H9 (cell line): ENCODE results near the gene TAOK1. TPM values are rescaled to one million over a fixed set of nuclear protein-coding genes. Genes with fewer than 3 reads are reported as not detected.

Experiments used
- DNase-seq: peaks from one replicate; pipeline ENCODE4 v3.0.0-alpha.2; 2017
- H2AFZ ChIP-seq: one replicate; pipeline ENCODE4 v1.6.1; 2013; ENCODE audit warnings: mild to moderate bottlenecking, low read length, control low read depth, moderate library complexity
- H2AK5ac ChIP-seq: 2 replicates; pipeline ENCODE4 v1.6.1; 2013; ENCODE audit warnings: low read length, control low read depth, mixed read lengths; ENCODE audit not compliant: insufficient read length
- H2BK120ac ChIP-seq: one replicate; pipeline ENCODE4 v1.6.1; 2013; ENCODE audit warnings: low read depth, mild to moderate bottlenecking, low read length, control low read depth, inconsistent platforms; ENCODE audit not compliant: poor library complexity, severe bottlenecking
- H2BK12ac ChIP-seq: 2 replicates; pipeline ENCODE4 v1.6.1; 2013; ENCODE audit warnings: low read length, control low read depth, mixed read lengths, low read depth; ENCODE audit not compliant: insufficient read length
- H2BK15ac ChIP-seq: 2 replicates; pipeline ENCODE4 v1.6.1; 2013; ENCODE audit warnings: low read depth, low read length, control low read depth
- H2BK20ac ChIP-seq: one replicate; pipeline ENCODE4 v1.6.1; 2013; ENCODE audit warnings: low read depth, mild to moderate bottlenecking, low read length, control low read depth, inconsistent platforms; ENCODE audit not compliant: poor library complexity, severe bottlenecking
- H2BK5ac ChIP-seq: 2 replicates; pipeline ENCODE4 v1.6.1; 2013; ENCODE audit warnings: low read length, control low read depth, mixed read lengths; ENCODE audit not compliant: insufficient read length
- H3K14ac ChIP-seq: 2 replicates; pipeline ENCODE4 v1.6.1; 2013; ENCODE audit warnings: low read length, control low read depth; ENCODE audit not compliant: insufficient read depth
- H3K18ac ChIP-seq: 2 replicates; pipeline ENCODE4 v1.6.1; 2013; ENCODE audit warnings: low read depth, mild to moderate bottlenecking, mixed read lengths, low read length, control low read depth; ENCODE audit not compliant: insufficient read length
- H3K23ac ChIP-seq: 2 replicates; pipeline ENCODE4 v1.6.1; 2013; ENCODE audit warnings: low read length, control low read depth, mixed read lengths, low read depth; ENCODE audit not compliant: insufficient read length
- H3K23me2 ChIP-seq: 2 replicates; pipeline ENCODE4 v1.6.1; 2013; ENCODE audit warnings: low read depth, mild to moderate bottlenecking, mixed read lengths, low read length, control low read depth; ENCODE audit not compliant: insufficient read length, poor library complexity, severe bottlenecking
- H3K27ac ChIP-seq: 2 replicates; pipeline ENCODE4 v1.5.1; 2013; ENCODE audit warnings: low read length, control low read depth, mixed read lengths, low read depth; ENCODE audit not compliant: insufficient read length
- H3K27me3 ChIP-seq: 2 replicates; pipeline ENCODE4 v1.6.1; 2013; ENCODE audit warnings: low read length, control low read depth, inconsistent platforms; ENCODE audit not compliant: insufficient read depth
- H3K4ac ChIP-seq: 2 replicates; pipeline ENCODE4 v1.6.1; 2013; ENCODE audit warnings: low read depth, mild to moderate bottlenecking, control low read depth, inconsistent platforms, low read length, moderate library complexity
- H3K4me1 ChIP-seq: 2 replicates; pipeline ENCODE4 v1.6.1; 2013; ENCODE audit warnings: low read length, control low read depth, inconsistent platforms; ENCODE audit not compliant: insufficient read depth
- H3K4me2 ChIP-seq: 2 replicates; pipeline ENCODE4 v1.6.1; 2013; ENCODE audit warnings: low read length, control low read depth, mixed read lengths; ENCODE audit not compliant: insufficient read length, insufficient read depth
- H3K56ac ChIP-seq: 2 replicates; pipeline ENCODE4 v1.6.1; 2013; ENCODE audit warnings: low read depth, mild to moderate bottlenecking, mixed read lengths, low read length, control low read depth; ENCODE audit not compliant: insufficient read length
- H3K79me1 ChIP-seq: 2 replicates; pipeline ENCODE4 v1.6.1; 2013; ENCODE audit warnings: low read depth, mild to moderate bottlenecking, moderate library complexity, low read length, control low read depth, inconsistent platforms; ENCODE audit not compliant: insufficient read depth, poor library complexity, severe bottlenecking
- H3K79me2 ChIP-seq: 2 replicates; pipeline ENCODE4 v1.6.1; 2013; ENCODE audit warnings: low read length, control low read depth, inconsistent platforms; ENCODE audit not compliant: insufficient read depth
- H3K9ac ChIP-seq: 2 replicates; pipeline ENCODE4 v1.6.1; 2013; ENCODE audit warnings: low read length, control low read depth, mixed read lengths; ENCODE audit not compliant: insufficient read length; ENCODE audit errors: extremely low read depth
- H3K9me3 ChIP-seq: one replicate; pipeline ENCODE4 v1.6.1; 2013; ENCODE audit warnings: low read depth, low read length, inconsistent platforms; ENCODE audit not compliant: control insufficient read depth
- H3T11ph ChIP-seq: one replicate; pipeline ENCODE4 v1.6.1; 2013; ENCODE audit warnings: mild to moderate bottlenecking, low read length, control low read depth, inconsistent platforms
- H4K20me1 ChIP-seq: one replicate; pipeline ENCODE4 v1.6.1; 2013; ENCODE audit not compliant: control insufficient read depth, insufficient read length, insufficient read depth
- H4K5ac ChIP-seq: 2 replicates; pipeline ENCODE4 v1.6.1; 2013; ENCODE audit warnings: low read depth, mild to moderate bottlenecking, mixed read lengths, low read length, control low read depth; ENCODE audit not compliant: insufficient read length
- H4K8ac ChIP-seq: replicated peaks from 2 replicates; pipeline ENCODE4 v1.6.1; 2013; ENCODE audit warnings: low read length, control low read depth, mixed read lengths, low read depth; ENCODE audit not compliant: insufficient read length
- H4K91ac ChIP-seq: 2 replicates; pipeline ENCODE4 v1.6.1; 2013; ENCODE audit warnings: low read depth, mild to moderate bottlenecking, moderate library complexity, mixed read lengths, low read length, control low read depth; ENCODE audit not compliant: insufficient read length
- H3K27ac Mint-ChIP-seq, 3 experiments: 2 replicates in 2 of 3; 3 replicates in 1 of 3; pipeline ENCODE4 v1.8.0; 2020 to 2021; ENCODE audit warnings: mixed read lengths in 3 of 3, mild to moderate bottlenecking in 1 of 3, moderate library complexity in 1 of 3
- H3K27me3 Mint-ChIP-seq: 2 replicates; pipeline ENCODE4 v1.8.0; 2021; ENCODE audit warnings: low read depth, mild to moderate bottlenecking, moderate library complexity, mixed read lengths
- H3K36me3 Mint-ChIP-seq, 3 experiments: 2 replicates in 2 of 3; 3 replicates in 1 of 3; pipeline ENCODE4 v1.8.0; 2020 to 2021; ENCODE audit warnings: low read depth in 3 of 3, mixed read lengths in 3 of 3; ENCODE audit not compliant: insufficient read depth in 1 of 3
- H3K4me1 Mint-ChIP-seq, 2 experiments: 2 replicates each; pipeline ENCODE4 v1.8.0; 2020; ENCODE audit warnings: mixed read lengths in 2 of 2
- H3K4me3 Mint-ChIP-seq, 2 experiments: 2 replicates in 1 of 2; 3 replicates in 1 of 2; pipeline ENCODE4 v1.8.0; 2020 to 2021; ENCODE audit warnings: mild to moderate bottlenecking in 2 of 2, mixed read lengths in 2 of 2, moderate library complexity in 1 of 2
- H3K9me3 Mint-ChIP-seq, 2 experiments: 2 replicates in 1 of 2; 3 replicates in 1 of 2; pipeline ENCODE4 v1.8.0; 2020; ENCODE audit warnings: mild to moderate bottlenecking in 2 of 2, mixed read lengths in 2 of 2, moderate library complexity in 1 of 2
- CTCF ChIP-seq: fragments of 200-600 bp; sonication (generic); conservative IDR thresholded peaks from 3 replicates; pipeline ENCODE4 v1.8.0; 2021; ENCODE audit warnings: antibody characterized with exemption, mild to moderate bottlenecking
- WGBS: extraction: QIAGEN DNeasy Blood & Tissue Kit; methylation state at CpG from one replicate; pipeline ENCODE4 v1.1.7; 2013; ENCODE audit warnings: missing lambda C conversion rate, low lambda C conversion rate, mixed read lengths; ENCODE audit not compliant: insufficient read length; ENCODE audit errors: extremely low coverage; 5-methylcytosine and 5-hydroxymethylcytosine counted together
- total RNA-seq: library from RNA; stranded (reverse); gene quantifications from 2 replicates; pipeline ENCODE4 v1.2.1, GENCODE V29; 2021

Gene TAOK1
- total RNA-seq, 1 experiment from 2014 or later, result 93.0 TPM

DNA sequence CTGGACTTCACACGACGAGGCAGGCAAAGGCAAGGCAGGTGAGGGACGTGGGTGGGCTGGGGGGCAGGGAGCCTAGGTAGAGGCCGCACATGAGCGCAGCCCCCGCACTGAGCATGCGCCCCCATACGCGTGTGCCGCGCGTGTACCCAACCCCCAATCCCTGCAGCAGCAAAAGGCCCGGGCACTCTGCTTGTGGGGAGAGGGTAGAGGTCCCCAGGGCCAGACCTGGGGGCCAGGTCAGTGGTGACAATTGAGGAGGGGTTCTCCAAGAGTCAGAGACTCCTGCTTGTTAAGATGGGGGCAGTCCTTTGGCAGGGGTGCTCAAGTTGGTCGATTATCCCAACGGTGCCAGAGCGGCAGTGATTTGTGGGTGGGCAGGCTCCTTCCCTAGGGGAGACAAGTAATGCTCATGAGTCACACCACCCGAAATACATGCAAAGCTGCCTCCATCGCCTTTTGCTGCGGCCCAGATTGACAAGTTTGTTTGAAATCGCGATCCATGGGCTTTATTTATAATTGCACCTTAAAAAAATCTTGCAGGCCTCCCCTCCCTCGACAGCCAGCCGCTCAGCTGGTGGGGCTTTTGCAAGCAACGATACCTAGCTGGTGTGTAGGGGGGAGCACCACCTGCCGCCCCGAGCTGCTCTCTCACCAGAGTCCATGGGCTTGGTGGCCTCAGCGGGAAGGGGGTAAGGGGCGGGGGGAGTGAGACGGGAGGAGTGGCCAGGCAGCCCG lies 200.4 kb downstream of the TAOK1 start:
- H3K9ac ChIP-seq, result no peak overlapping the region

More for the DNA sequence above, 200.4 kb downstream of the TAOK1 start:
- Histone ChIP-seq H2BK12ac (no peak overlapping the region), H4K91ac (no peak overlapping the region), H3K4ac (no peak overlapping the region), H3K79me1 (peaks cover 3% of the 10 kb centered on the region), H4K20me1 (no peaks in the 10 kb centered on the region), H3K14ac (no peak overlapping the region), H2BK120ac (no peak overlapping the region), H4K8ac (no peak overlapping the region), H3K4me1 (peaks cover 7% of the 10 kb centered on the region; the same call in 1 of the 2 replicates), H3K18ac (no peak overlapping the region), H3K23ac (no peak overlapping the region), H3T11ph (no peak overlapping the region), H3K27me3 (no peaks in the 10 kb centered on the region), H2AFZ (no peak overlapping the region), H2BK20ac (no peak overlapping the region), H3K4me2 (peak overlapping the region; percentile 69), H3K56ac (no peak overlapping the region), H4K5ac (no peak overlapping the region), H3K9me3 (no peaks in the 10 kb centered on the region), H2BK15ac (no peak overlapping the region), H3K79me2 (peaks cover 20% of the 10 kb centered on the region; the same call in 1 of the 2 replicates), H2AK5ac (no peak overlapping the region), H2BK5ac (no peak overlapping the region), H3K27ac (no peak overlapping the region), H3K23me2 (peaks cover 37% of the 10 kb centered on the region)
- H3K36me3 Mint-ChIP-seq, result peaks cover 0 to 1% (median 0%) of the 10 kb centered on the region in 3 experiments; a peak in 1 of 7 replicates
- H3K27me3 Mint-ChIP-seq, result peaks cover 5% of the 10 kb centered on the region
- peak overlapping the region; percentile 81 to 90 for H3K4me3 Mint-ChIP-seq
- no peaks in the 10 kb centered on the region for H3K9me3 Mint-ChIP-seq
- peak; percentile 78 for DNase-seq
- no peak for TF ChIP-seq CTCF
- no CpG with 5 or more reads among the region's 30 CpGs for WGBS
- H3K27ac Mint-ChIP-seq, result peak overlapping the region in 2 of 3 experiments; percentile 83 to 87; a peak in 3 of 7 replicates
- peaks cover 42 to 61% of the 10 kb centered on the region in 2 experiments for H3K4me1 Mint-ChIP-seq
